Heart left ventricle (tissue), 13 donors: ENCODE measurements around the gene NAP1L4.

Experiments
- POLR2A ChIP-seq, 2 donors: fragments of 450-650 bp; IDR thresholded peaks; one replicate each; pipeline ENCODE4 v1.6.1; 2017; ENCODE audit warnings: antibody characterized with exemption in 2 of 2, mild to moderate bottlenecking in 2 of 2, moderate library complexity in 2 of 2
- TF ChIP-seq, protein P1 (sequence below), 12 donors: fragments of 200-600 bp; sonication (generic) in 4 of 12; IDR thresholded peaks; one replicate each; pipeline versions ENCODE4 v1.5.0 to v1.8.0; 2018 to 2022; ENCODE audit warnings: antibody characterized with exemption in 12 of 12, mild to moderate bottlenecking in 5 of 12
- donor health status: ischemic (EF 13 %, LVEDD 7.1; RV severe dilation, severe dysfunction).
- donor health status: DM: no; HTN: yes; CAD: no.
- donor health status: DM: no; HTN: no; CAD: no.
- donor health status: ischemic (EF 25% LVEDD 6.9; RV normal size, moderate dysfunction).
- donor health status: ischemic (EF 25% LVEDD 5.7; RV mildly dilated, moderate dysfunction).
- donor health status: ischemic (EF 35%, LVEDD 5.7; RV mildly dilated, moderate dysfunction).
- donor health status: nonischemic (EF 11% LVEDD 7.7; RV severe dilation, severe dysfunction).
- donor health status: DM: yes; HTN: yes; CAD: no.
- donor health status: PGD.
- donor health status: ischemic (EF 29% LVEDD 5.4; RV normal size, mild dysfunction).
- donor health status: nonischemic (EF 23%, LVEDD 6.1; RV moderate dilation, normal function).

DNA sequence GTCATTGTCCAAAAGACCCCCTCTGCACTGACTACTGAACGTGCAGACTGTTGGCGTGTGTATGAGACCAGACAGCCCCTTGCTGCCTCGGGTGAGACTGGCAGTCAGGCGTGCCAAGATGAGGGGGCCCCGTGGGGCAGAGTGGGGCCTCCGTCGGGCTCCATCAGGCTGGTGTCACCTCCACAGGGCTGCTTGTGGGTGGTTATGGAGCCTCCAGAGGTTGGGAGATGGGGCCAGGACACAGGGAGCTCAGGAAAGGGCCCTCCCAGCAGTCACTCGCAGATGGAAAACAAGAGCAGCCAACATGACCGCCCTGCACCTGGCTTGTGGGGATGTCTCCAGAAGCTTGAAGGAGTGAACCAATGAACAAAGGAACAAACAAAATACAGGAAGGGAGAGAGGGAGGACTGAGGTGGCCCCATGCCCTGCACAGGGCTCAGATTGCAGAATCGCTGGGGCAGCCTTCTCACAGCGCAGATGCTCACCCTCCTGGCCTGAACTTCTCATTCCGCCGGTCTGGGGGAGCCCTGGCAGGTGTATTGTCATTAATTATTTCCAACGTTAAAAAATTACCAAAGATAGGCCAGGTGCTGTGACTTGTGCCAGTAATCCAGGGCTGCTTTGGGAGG, 57.4 kb downstream of the NAP1L4 start:
- TF ChIP-seq POLR2A (IDR thresholded peaks at IDR 0.05): no peak
- TF ChIP-seq, protein P1, sequence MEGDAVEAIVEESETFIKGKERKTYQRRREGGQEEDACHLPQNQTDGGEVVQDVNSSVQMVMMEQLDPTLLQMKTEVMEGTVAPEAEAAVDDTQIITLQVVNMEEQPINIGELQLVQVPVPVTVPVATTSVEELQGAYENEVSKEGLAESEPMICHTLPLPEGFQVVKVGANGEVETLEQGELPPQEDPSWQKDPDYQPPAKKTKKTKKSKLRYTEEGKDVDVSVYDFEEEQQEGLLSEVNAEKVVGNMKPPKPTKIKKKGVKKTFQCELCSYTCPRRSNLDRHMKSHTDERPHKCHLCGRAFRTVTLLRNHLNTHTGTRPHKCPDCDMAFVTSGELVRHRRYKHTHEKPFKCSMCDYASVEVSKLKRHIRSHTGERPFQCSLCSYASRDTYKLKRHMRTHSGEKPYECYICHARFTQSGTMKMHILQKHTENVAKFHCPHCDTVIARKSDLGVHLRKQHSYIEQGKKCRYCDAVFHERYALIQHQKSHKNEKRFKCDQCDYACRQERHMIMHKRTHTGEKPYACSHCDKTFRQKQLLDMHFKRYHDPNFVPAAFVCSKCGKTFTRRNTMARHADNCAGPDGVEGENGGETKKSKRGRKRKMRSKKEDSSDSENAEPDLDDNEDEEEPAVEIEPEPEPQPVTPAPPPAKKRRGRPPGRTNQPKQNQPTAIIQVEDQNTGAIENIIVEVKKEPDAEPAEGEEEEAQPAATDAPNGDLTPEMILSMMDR (IDR thresholded peaks at IDR 0.05): no peak
